ENCODE measurements around the gene KREMEN2. TPM values are rescaled to one million over a fixed set of nuclear protein-coding genes. Genes with fewer than 3 reads are reported as not detected.

Gene KREMEN2
- total and polyA plus RNA-seq, 4 donors = not detected

GRCh38 chr16:2955779-2956578 is 8.1 kb upstream of the KREMEN2 start:
- TF ChIP-seq HNF4A (conservative IDR thresholded peaks at IDR 0.05) (no peak), EGR1 (IDR thresholded peaks at IDR 0.05; ENCODE audit: low read depth in 2 of 2) (no peak), TAF1 (conservative IDR thresholded peaks at IDR 0.05) (no peak), REST (IDR thresholded peaks at IDR 0.05) (no peak), CTCF (IDR thresholded peaks at IDR 0.05; ENCODE audit: low read depth, low read length, missing input control) (no peak), RXRA (IDR thresholded peaks at IDR 0.05) (no peak), GABPA (IDR thresholded peaks at IDR 0.05 in 1 of 2, conservative IDR thresholded peaks at IDR 0.05 in 1 of 2) (no peak), ZBTB33 (IDR thresholded peaks at IDR 0.05) (no peak), SP1 (IDR thresholded peaks at IDR 0.05) (no peak), FOXA1 (IDR thresholded peaks at IDR 0.05) (no peak), YY1 (IDR thresholded peaks at IDR 0.05) (no peak), JUND (IDR thresholded peaks at IDR 0.05) (no peak), RAD21 (IDR thresholded peaks at IDR 0.05) (no peak), MAX (IDR thresholded peaks at IDR 0.05) (no peak), ATF3 (IDR thresholded peaks at IDR 0.05) (no peak)
- H3K27ac ChIP-seq (ENCODE audit: low read depth in 1 of 2, low read length in 2 of 2) = no peak overlapping the region
- H3K27me3 ChIP-seq (ENCODE audit: control insufficient read depth in 4 of 4, insufficient read depth in 4 of 4, low read length in 3 of 4) = peaks cover 0 to 2% (median 0%) of the 10 kb centered on the region in 4 donors
- H3K4me3 ChIP-seq (ENCODE audit: low read depth in 1 of 3, low read length in 3 of 3) = no peak overlapping the region
- H3K36me3 ChIP-seq (ENCODE audit: control insufficient read depth in 4 of 4, insufficient read depth in 3 of 4, low read depth in 1 of 4, low read length in 3 of 4) = no peaks in the 10 kb centered on the region
- 35% methylated on average over 21 of the region's 21 CpGs for WGBS
- H3K4me1 ChIP-seq (ENCODE audit: control insufficient read depth in 4 of 4, insufficient read depth in 4 of 4, low read length in 3 of 4) = no peaks in the 10 kb centered on the region
- DNase-seq (ENCODE audit: low spot score) = no peak
- H3K9me3 ChIP-seq (ENCODE audit: control insufficient read depth in 4 of 4, low read length in 3 of 4) = no peaks in the 10 kb centered on the region
- no peak overlapping the region for H3K9ac ChIP-seq (ENCODE audit: low read depth in 1 of 2, low read length in 2 of 2)
